Ecto neural progenitor cell (in vitro differentiated cells): ENCODE results near the gene AKAP10.
"Not testable (repeated sequence)": the region's sequence is repeated elsewhere in the genome, so short reads cannot be mapped to it uniquely, and the experiment has no call there.

ENCODE experiments used
- DNase-seq: peaks from one replicate; pipeline ENCODE4 v3.0.0-alpha.2; 2018; ENCODE audit warnings: low spot score

AKAP10 gene

GRCh38 chr17:19928299-19928698, 49.3 kb downstream of the AKAP10 start:
- DNase-seq = no peak

- no peak for DNase-seq
Observed at GRCh38 chr17:19915245-19915978, 62.2 kb downstream of the AKAP10 start.

- no peak for DNase-seq
Observed at GRCh38 chr17:19911033-19911432, 66.6 kb downstream of the AKAP10 start.

GRCh38 chr17:19909139-19909538, 68.5 kb downstream of the AKAP10 start:
- DNase-seq = no peak

- DNase-seq = no peak
Observed at GRCh38 chr17:19905502-19905901, 72.1 kb downstream of the AKAP10 start.

- DNase-seq = no peak
Observed at GRCh38 chr17:19904924-19905323, 72.7 kb downstream of the AKAP10 start.

- DNase-seq = no peak
Observed at GRCh38 chr17:19904412-19904811, 73.2 kb downstream of the AKAP10 start.

GRCh38 chr17:19900809-19901208, 76.8 kb downstream of the AKAP10 start:
- DNase-seq = no peak

- DNase-seq = no peak
Observed at GRCh38 chr17:19897903-19898302, 79.7 kb downstream of the AKAP10 start.

- DNase-seq = no peak
Observed at GRCh38 chr17:19897090-19897837, 80.4 kb downstream of the AKAP10 start.

- DNase-seq = no peak
Observed at GRCh38 chr17:19896679-19897078, 80.9 kb downstream of the AKAP10 start.

- DNase-seq = not testable (repeated sequence)
Observed at GRCh38 chr17:19890554-19890953, 87.1 kb downstream of the AKAP10 start.

GRCh38 chr17:19890001-19890400, 87.6 kb downstream of the AKAP10 start:
- not testable (repeated sequence) for DNase-seq

- no peak for DNase-seq
Observed at GRCh38 chr17:19886116-19886515, 91.5 kb downstream of the AKAP10 start.

- DNase-seq = no peak
Observed at GRCh38 chr17:19883537-19884215, 94.0 kb downstream of the AKAP10 start.

GRCh38 chr17:19880393-19880792, 97.2 kb downstream of the AKAP10 start:
- no peak for DNase-seq

- DNase-seq = no peak
Observed at GRCh38 chr17:19877364-19877945, 100.2 kb downstream of the AKAP10 start.

- no peak for DNase-seq
Observed at GRCh38 chr17:19876529-19877161, 101.0 kb downstream of the AKAP10 start.

- no peak for DNase-seq
Observed at GRCh38 chr17:19874256-19874655, 103.4 kb downstream of the AKAP10 start.

- no peak for DNase-seq
Observed at GRCh38 chr17:19873346-19873745, 104.3 kb downstream of the AKAP10 start.

- no peak for DNase-seq
Observed at GRCh38 chr17:19868079-19868395, 109.6 kb downstream of the AKAP10 start.
